AG10803 (cell line): ENCODE data around the gene RNF186.

Source experiments
- DNase-seq: peaks from one replicate; pipeline ENCODE4 v3.0.0; 2010; ENCODE audit warnings: low read depth
- H3K4me3 ChIP-seq: 2 replicates; pipeline ENCODE4 v1.5.1; 2011; ENCODE audit warnings: mild to moderate bottlenecking, low read length, control low read depth
- CTCF ChIP-seq: conservative IDR thresholded peaks from 2 replicates; pipeline ENCODE4 v1.5.1; 2011; ENCODE audit warnings: mild to moderate bottlenecking, low read length, control low read depth, inconsistent platforms

RNF186 gene

GRCh38 chr1:19772053-19772452 lies 43.0 kb downstream of the RNF186 start:
- no peak overlapping the region for H3K4me3 ChIP-seq
- TF ChIP-seq CTCF: no peak
- no peak for DNase-seq

- DNase-seq: no peak
- H3K4me3 ChIP-seq: no peak overlapping the region
- TF ChIP-seq CTCF: no peak
These were observed 43.7 kb downstream of the RNF186 start for GRCh38 chr1:19771350-19771749.

- TF ChIP-seq CTCF: no peak
- DNase-seq: no peak
- H3K4me3 ChIP-seq: no peak overlapping the region
These were observed 44.5 kb downstream of the RNF186 start for GRCh38 chr1:19770436-19771190.

GRCh38 chr1:19769211-19769932 lies 45.7 kb downstream of the RNF186 start:
- no peak for DNase-seq
- no peak overlapping the region for H3K4me3 ChIP-seq
- TF ChIP-seq CTCF: no peak

GRCh38 chr1:19768353-19769210 lies 46.5 kb downstream of the RNF186 start:
- DNase-seq: no peak
- H3K4me3 ChIP-seq: no peak overlapping the region
- TF ChIP-seq CTCF: no peak

GRCh38 chr1:19765623-19766022 lies 49.5 kb downstream of the RNF186 start:
- TF ChIP-seq CTCF: no peak
- peak; percentile 92 for DNase-seq
- no peak overlapping the region for H3K4me3 ChIP-seq
